ENCODE data around the gene TSR3.

The TSR3 gene

GRCh38 chr16:1356061-1356900 lies 4.6 kb upstream of the TSR3 start:
- no peak overlapping the region for H3K4me2 ChIP-seq
- TF ChIP-seq Cebpa-rat (IDR thresholded peaks at IDR 0.05): no peak
- H3K4me3 ChIP-seq: no peak overlapping the region
- H3K36me3 ChIP-seq: peaks cover 39% of the 10 kb centered on the region
- no peak overlapping the region for H3K9ac ChIP-seq
- H3K9me3 ChIP-seq: no peaks in the 10 kb centered on the region
- H4K20me1 ChIP-seq: peaks cover 83% of the 10 kb centered on the region
- no peak overlapping the region for H3K27ac ChIP-seq
- H3K27me3 ChIP-seq: no peaks in the 10 kb centered on the region
- peaks cover 17% of the 10 kb centered on the region for H3K4me1 ChIP-seq

- no peak for TF ChIP-seq Cebpa-rat (IDR thresholded peaks at IDR 0.05)
- Histone ChIP-seq H3K27me3 (no peaks in the 10 kb centered on the region), H3K9me3 (no peaks in the 10 kb centered on the region), H3K4me3 (no peak overlapping the region), H3K27ac (no peak overlapping the region), H3K9ac (no peak overlapping the region), H3K4me2 (no peak overlapping the region), H4K20me1 (peaks cover 86% of the 10 kb centered on the region), H3K36me3 (peaks cover 32% of the 10 kb centered on the region), H3K4me1 (peaks cover 24% of the 10 kb centered on the region)
Observed at GRCh38 chr16:1355591-1355990, 3.9 kb upstream of the TSR3 start.

GRCh38 chr16:1354815-1355540 lies 3.3 kb upstream of the TSR3 start:
- no peaks in the 10 kb centered on the region for H3K27me3 ChIP-seq
- H3K9me3 ChIP-seq: no peaks in the 10 kb centered on the region
- H3K27ac ChIP-seq: no peak overlapping the region
- H3K4me1 ChIP-seq: peaks cover 30% of the 10 kb centered on the region
- H4K20me1 ChIP-seq: peaks cover 83% of the 10 kb centered on the region
- H3K36me3 ChIP-seq: peaks cover 32% of the 10 kb centered on the region
- no peak overlapping the region for H3K4me2 ChIP-seq
- no peak overlapping the region for H3K4me3 ChIP-seq
- TF ChIP-seq Cebpa-rat (IDR thresholded peaks at IDR 0.05): no peak
- H3K9ac ChIP-seq: no peak overlapping the region

- Histone ChIP-seq H3K4me2 (peak overlapping the region; percentile 99), H3K9me3 (no peaks in the 10 kb centered on the region), H3K4me3 (peak overlapping the region; percentile 89), H3K36me3 (peaks cover 36% of the 10 kb centered on the region), H3K27ac (peak overlapping the region; percentile 68), H3K9ac (peak overlapping the region; percentile 79), H3K27me3 (no peaks in the 10 kb centered on the region), H3K4me1 (peaks cover 32% of the 10 kb centered on the region), H4K20me1 (peaks cover 45% of the 10 kb centered on the region)
- no peak for TF ChIP-seq Cebpa-rat (IDR thresholded peaks at IDR 0.05)
Observed at GRCh38 chr16:1351215-1351581, 480 bp downstream of the TSR3 start.

- H3K27ac ChIP-seq: peak overlapping the region; percentile 68
- H3K4me3 ChIP-seq: peak overlapping the region; percentile 89
- no peaks in the 10 kb centered on the region for H3K27me3 ChIP-seq
- peak overlapping the region; percentile 99 for H3K4me2 ChIP-seq
- H3K9me3 ChIP-seq: no peaks in the 10 kb centered on the region
- peaks cover 40% of the 10 kb centered on the region for H4K20me1 ChIP-seq
- peaks cover 36% of the 10 kb centered on the region for H3K36me3 ChIP-seq
- peak overlapping the region; percentile 79 for H3K9ac ChIP-seq
- TF ChIP-seq Cebpa-rat (IDR thresholded peaks at IDR 0.05): no peak
- H3K4me1 ChIP-seq: peaks cover 32% of the 10 kb centered on the region
Observed at GRCh38 chr16:1350691-1351090, 987 bp downstream of the TSR3 start.

- Histone ChIP-seq H3K36me3 (peaks cover 36% of the 10 kb centered on the region), H3K4me3 (no peak overlapping the region), H3K4me1 (peaks cover 32% of the 10 kb centered on the region), H3K27ac (no peak overlapping the region), H3K9me3 (no peaks in the 10 kb centered on the region), H3K27me3 (no peaks in the 10 kb centered on the region), H3K4me2 (no peak overlapping the region), H3K9ac (no peak overlapping the region), H4K20me1 (peaks cover 34% of the 10 kb centered on the region; the same call in 1 of the 2 replicates)
- no peak for TF ChIP-seq Cebpa-rat (IDR thresholded peaks at IDR 0.05)
Observed at GRCh38 chr16:1349951-1350350, 1.7 kb downstream of the TSR3 start.

- Histone ChIP-seq H4K20me1 (peaks cover 34% of the 10 kb centered on the region), H3K4me1 (peaks cover 35% of the 10 kb centered on the region), H3K27ac (no peak overlapping the region), H3K4me3 (no peak overlapping the region), H3K9ac (no peak overlapping the region), H3K4me2 (no peak overlapping the region), H3K9me3 (no peaks in the 10 kb centered on the region), H3K36me3 (peaks cover 36% of the 10 kb centered on the region), H3K27me3 (no peaks in the 10 kb centered on the region)
- TF ChIP-seq Cebpa-rat (IDR thresholded peaks at IDR 0.05): no peak
Observed at GRCh38 chr16:1349351-1349750, 2.3 kb downstream of the TSR3 start.

- Histone ChIP-seq H3K4me2 (no peak overlapping the region), H3K9ac (no peak overlapping the region)
- TF ChIP-seq Cebpa-rat (IDR thresholded peaks at IDR 0.05): no peak
Observed at GRCh38 chr16:1348926-1349325, 2.8 kb downstream of the TSR3 start.

GRCh38 chr16:1348441-1348840 lies 3.2 kb downstream of the TSR3 start:
- Histone ChIP-seq H4K20me1 (peaks cover 35% of the 10 kb centered on the region), H3K27ac (no peak overlapping the region), H3K9me3 (no peaks in the 10 kb centered on the region), H3K9ac (no peak overlapping the region), H3K36me3 (peaks cover 34% of the 10 kb centered on the region), H3K27me3 (no peaks in the 10 kb centered on the region), H3K4me2 (no peak overlapping the region), H3K4me1 (peaks cover 41% of the 10 kb centered on the region), H3K4me3 (no peak overlapping the region)
- no peak for TF ChIP-seq Cebpa-rat (IDR thresholded peaks at IDR 0.05)

More at GRCh38 chr16:1348926-1349325, 2.8 kb downstream of the TSR3 start:
- peaks cover 39% of the 10 kb centered on the region for H3K4me1 ChIP-seq
- no peak overlapping the region for H3K4me3 ChIP-seq
- H3K9me3 ChIP-seq: no peaks in the 10 kb centered on the region
- H4K20me1 ChIP-seq: peaks cover 35% of the 10 kb centered on the region
- H3K27ac ChIP-seq: no peak overlapping the region
- peaks cover 36% of the 10 kb centered on the region for H3K36me3 ChIP-seq
- H3K27me3 ChIP-seq: no peaks in the 10 kb centered on the region

GRCh38 chr16:1347962-1348361 lies 3.7 kb downstream of the TSR3 start:
- no peak overlapping the region for H3K4me3 ChIP-seq

More at GRCh38 chr16:1347962-1348361, 3.7 kb downstream of the TSR3 start:
- Histone ChIP-seq H3K9ac (no peak overlapping the region), H3K27me3 (no peaks in the 10 kb centered on the region), H3K27ac (no peak overlapping the region), H3K4me1 (peaks cover 39% of the 10 kb centered on the region), H3K36me3 (peaks cover 33% of the 10 kb centered on the region), H3K9me3 (no peaks in the 10 kb centered on the region), H3K4me2 (no peak overlapping the region), H4K20me1 (peaks cover 32% of the 10 kb centered on the region)
- TF ChIP-seq Cebpa-rat (IDR thresholded peaks at IDR 0.05): no peak

Measured in BLaER1 (cell line).